Endothelial cell of umbilical vein (primary cell): Measurements from ENCODE around the gene SGSM2. TPM values are rescaled to one million over a fixed set of nuclear protein-coding genes. Genes with fewer than 3 reads are reported as not detected.

Experiments used
- BruUV-seq: library from RNA; stranded (reverse); fragments of 400-500 nt; replicated peaks from 2 replicates; lab custom pipeline; 2021; lab: Mats Ljungman, UMichigan
- CTCF ChIA-PET: fragments of 300-600, 350-600 bp; sonication (Branson Sonifier 250); formaldehyde crosslinking; loops from one replicate; lab custom pipeline; 2021; ENCODE audit warnings: antibody characterized with exemption, inconsistent platforms; lab: Charles Lee
- POLR2A ChIA-PET: fragments of 300-600, 350-600 bp; sonication (Branson Sonifier 250); formaldehyde crosslinking; loops from one replicate; lab custom pipeline; 2021; ENCODE audit warnings: antibody characterized with exemption, inconsistent platforms; lab: Charles Lee
- DNase-seq: peaks from one replicate; pipeline ENCODE4 v3.0.0-alpha.2; 2011; ENCODE audit warnings: low read depth, low spot score
- FAIRE-seq: peaks from 2 replicates; lab custom pipeline; 2011; peaks lifted over from hg19 to GRCh38; lab: Jason Lieb, UNC
- H2AFZ ChIP-seq: 2 replicates; pipeline ENCODE4 v1.6.0; 2012; ENCODE audit warnings: low read depth, low read length, control low read depth, inconsistent platforms
- H3K27ac ChIP-seq: 2 replicates; pipeline ENCODE4 v1.5.1; 2011; ENCODE audit warnings: low read depth, mild to moderate bottlenecking, control low read depth, low read length, moderate library complexity; ENCODE audit not compliant: insufficient read depth
- H3K27me3 ChIP-seq, 2 experiments: 2 replicates each; pipeline versions ENCODE4 v1.6.0 to v1.6.1; 2011; ENCODE audit warnings: low read length in 2 of 2, mixed read lengths in 1 of 2; ENCODE audit not compliant: control insufficient read depth in 2 of 2, insufficient read depth in 2 of 2
- H3K36me3 ChIP-seq, 2 experiments: 2 replicates in 1 of 2; 3 replicates in 1 of 2; pipeline ENCODE4 v1.5.1; 2011; ENCODE audit warnings: low read length in 2 of 2, mild to moderate bottlenecking in 1 of 2, moderate library complexity in 1 of 2; ENCODE audit not compliant: control insufficient read depth in 2 of 2, insufficient read depth in 2 of 2; ENCODE audit errors: extremely low read depth in 1 of 2
- H3K4me1 ChIP-seq: 3 replicates; pipeline ENCODE4 v1.5.1; 2011; ENCODE audit warnings: mild to moderate bottlenecking, low read length; ENCODE audit not compliant: control insufficient read depth, insufficient read depth; ENCODE audit errors: extremely low read depth
- H3K4me2 ChIP-seq: 2 replicates; pipeline ENCODE4 v1.6.1; 2011; ENCODE audit warnings: low read length, control low read depth, mixed read lengths; ENCODE audit not compliant: insufficient read depth
- H3K4me3 ChIP-seq, 3 experiments: fragments of 200-600 bp in 1 of 3; sonication (generic), shearing (Covaris generic) in 1 of 3; replicated peaks in 1 of 3; 2 replicates each; pipeline ENCODE4 v1.5.1; 2011 to 2016; ENCODE audit warnings: control low read depth in 3 of 3, low read length in 3 of 3, mild to moderate bottlenecking in 2 of 3, inconsistent platforms in 1 of 3, low read depth in 1 of 3, moderate library complexity in 1 of 3; ENCODE audit not compliant: insufficient read depth in 1 of 3
- H3K79me2 ChIP-seq: 2 replicates; pipeline ENCODE4 v1.6.0; 2012; ENCODE audit warnings: low read length, inconsistent platforms; ENCODE audit not compliant: control insufficient read depth, insufficient read depth
- H3K9ac ChIP-seq: replicated peaks from 2 replicates; pipeline ENCODE3; 2011; ENCODE audit warnings: low read length, control low read depth; ENCODE audit not compliant: insufficient read depth; ENCODE audit errors: extremely low read depth
- H3K9me1 ChIP-seq: replicated peaks from 3 replicates; pipeline ENCODE4 v1.6.0; 2011; ENCODE audit warnings: mild to moderate bottlenecking, low read length; ENCODE audit not compliant: control insufficient read depth, insufficient read depth; ENCODE audit errors: extremely low read depth
- H3K9me3 ChIP-seq: replicated peaks from 2 replicates; pipeline ENCODE4 v1.5.1; 2012; ENCODE audit warnings: low read length, inconsistent platforms; ENCODE audit not compliant: control insufficient read depth, insufficient read depth
- H4K20me1 ChIP-seq: replicated peaks from 2 replicates; pipeline ENCODE3; 2011; ENCODE audit warnings: mild to moderate bottlenecking, low read length; ENCODE audit not compliant: control insufficient read depth, insufficient read depth; ENCODE audit errors: extremely low read depth
- CTCF ChIP-seq, 2 donors: IDR thresholded peaks; 1 replicate in 1 of 2; 2 replicates in 1 of 2; pipeline ENCODE4 v1.5.1; 2011; ENCODE audit warnings: low read length in 2 of 2, mild to moderate bottlenecking in 2 of 2, moderate library complexity in 2 of 2, control low read depth in 1 of 2, inconsistent platforms in 1 of 2, low read depth in 1 of 2; ENCODE audit not compliant: insufficient read depth in 1 of 2; ENCODE audit errors: extremely low read depth in 1 of 2
- EZH2 ChIP-seq: IDR thresholded peaks from 2 replicates; pipeline ENCODE4 v1.6.1; 2012; ENCODE audit warnings: borderline replicate concordance, low read depth, mild to moderate bottlenecking, moderate library complexity, low read length, inconsistent platforms; ENCODE audit not compliant: severe bottlenecking
- FOS ChIP-seq: IDR thresholded peaks from 2 replicates; pipeline ENCODE4 v1.6.1; 2011; ENCODE audit warnings: mild to moderate bottlenecking, low read length, moderate library complexity, borderline replicate concordance; ENCODE audit not compliant: insufficient read depth
- GATA2 ChIP-seq: IDR thresholded peaks from 2 replicates; pipeline ENCODE4 v1.7.0; 2011; ENCODE audit warnings: low read depth, mild to moderate bottlenecking, moderate library complexity, mixed read lengths, low read length; ENCODE audit not compliant: insufficient read length, insufficient read depth
- JUN ChIP-seq: IDR thresholded peaks from 2 replicates; pipeline ENCODE4 v1.6.1; 2011; ENCODE audit warnings: borderline replicate concordance, low read depth; ENCODE audit not compliant: insufficient read length, insufficient read depth
- MAX ChIP-seq: IDR thresholded peaks from 2 replicates; pipeline ENCODE4 v1.6.1; 2011; ENCODE audit not compliant: insufficient read depth, insufficient read length
- MYC ChIP-seq: IDR thresholded peaks from one replicate; pipeline ENCODE4 v1.6.1; 2011; ENCODE audit warnings: mild to moderate bottlenecking, low read depth, low read length
- POLR2A ChIP-seq: IDR thresholded peaks from 2 replicates; pipeline ENCODE4 v1.6.1; 2012; ENCODE audit warnings: low read depth, mild to moderate bottlenecking, control low read depth, low read length
- POLR2AphosphoS5 ChIP-seq: IDR thresholded peaks from 2 replicates; pipeline ENCODE4 v1.6.1; 2012; ENCODE audit warnings: low read depth, mild to moderate bottlenecking, control low read depth, low read length, moderate library complexity; ENCODE audit not compliant: insufficient read depth
- dilution Hi-C: fragments of 300-500 bp; cut with MboI; formaldehyde crosslinking; loops from one replicate; pipeline ENCODE4 v1.15.0; 2019; ENCODE audit warnings: low sequenced_read_pairs; ENCODE audit not compliant: extremely low pct_ligation_motif_present
- intact Hi-C: fragments of 100-400 bp; cut with micrococcal nuclease; formaldehyde crosslinking; loops from one replicate; pipeline ENCODE4 v1.10.0; 2022
- polyA plus RNA-seq, 4 experiments: library from polyadenylated mRNA; depleted of rRNA in 3 of 4; stranded (reverse) in 3 of 4; unstranded in 1 of 4; fragments of >200 nt; gene quantifications; 2 replicates each; pipeline versions ENCODE4 v1.2.1 to v1.2.3, GENCODE V29; 2011 to 2012; ENCODE audit warnings: missing spikeins in 1 of 4
- total RNA-seq: library from RNA; stranded (reverse); gene quantifications from 2 replicates; pipeline ENCODE4 v1.2.3, GENCODE V29; 2021

Gene SGSM2
- total and polyA plus RNA-seq, 2 donors (not counting 3 experiments of a cell fraction or from before 2014, with no cell fraction given), result 61.6 to 94.5 TPM

- BruUV-seq, result no TSS peak
- H3K79me2 ChIP-seq, result no peaks in the 10 kb centered on the region
- no peak overlapping the region for H3K27ac ChIP-seq
- H3K4me1 ChIP-seq, result no peaks in the 10 kb centered on the region
- dilution Hi-C loops, result no loop called here
- H4K20me1 ChIP-seq, result no peaks in the 10 kb centered on the region
- intact Hi-C loops, result no loop called here
- H2AFZ ChIP-seq, result no peak overlapping the region
- TF ChIP-seq CTCF (IDR thresholded peaks at IDR 0.05; ENCODE audit: extremely low read depth in 1 of 2, insufficient read depth in 1 of 2, low read depth in 1 of 2, low read length in 2 of 2) (no peak), MYC (no peak), EZH2 (no peak), JUN (no peak), GATA2 (no peak), FOS (no peak), MAX (no peak), POLR2AphosphoS5 (no peak), POLR2A (no peak)
- ChIA-PET CTCF (interaction anchor here (1.2 to 2.0 kb wide), 2 partner anchors 15 to 39 kb away, joined by 3 to 11 read pairs; no protein-coding TSS in a partner anchor), POLR2A (no interaction called here)
- no peak overlapping the region for H3K4me2 ChIP-seq
- H3K9me3 ChIP-seq, result no peaks in the 10 kb centered on the region
- DNase-seq, result no peak
- no peaks in the 10 kb centered on the region for H3K27me3 ChIP-seq
- no peaks in the 10 kb centered on the region for H3K9me1 ChIP-seq
- H3K36me3 ChIP-seq, result peaks cover 2 to 8% of the 10 kb centered on the region in 2 experiments
- FAIRE-seq, result no peak
- no peak overlapping the region for H3K9ac ChIP-seq
- no peak overlapping the region for H3K4me3 ChIP-seq
These were observed 84.2 kb downstream of the SGSM2 start for GRCh38 chr17:2421315-2422147.
